ENCODE measurements around the gene DPEP3.

DNA sequence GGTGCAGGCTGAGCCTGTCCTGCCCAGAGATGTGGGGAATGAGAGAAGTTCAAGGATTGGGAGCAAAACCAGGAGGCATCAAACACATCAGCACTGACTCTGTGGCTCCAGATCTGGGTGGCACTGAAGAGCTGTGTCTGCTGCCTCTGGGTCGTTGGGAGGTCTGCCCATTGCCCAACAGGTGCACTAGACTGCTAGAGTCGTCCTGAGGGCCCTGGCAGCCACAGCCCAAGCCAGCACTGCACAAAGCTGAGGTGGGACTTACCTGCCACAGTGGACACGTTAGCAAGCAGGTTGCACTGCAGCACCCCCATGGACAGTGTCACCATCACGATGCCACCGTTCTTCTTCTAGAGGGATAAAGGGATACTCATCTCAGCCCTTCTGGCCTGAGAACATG lies 3.3 kb downstream of the DPEP3 start:
- TF ChIP-seq BACH2 (CRISPR knock-in tag; IDR thresholded peaks at IDR 0.05; ENCODE audit: borderline replicate concordance) (no peak), RARB (CRISPR knock-in tag; IDR thresholded peaks at IDR 0.05) (no peak), TOX (CRISPR knock-in tag; IDR thresholded peaks at IDR 0.05; ENCODE audit: borderline replicate concordance) (no peak), ARNTL (CRISPR knock-in tag; IDR thresholded peaks at IDR 0.05; ENCODE audit: borderline replicate concordance, low read depth) (no peak), SNAI2 (CRISPR knock-in tag; IDR thresholded peaks at IDR 0.05) (no peak), PPARA (CRISPR knock-in tag; IDR thresholded peaks at IDR 0.05; ENCODE audit: borderline replicate concordance) (no peak)
- TF ChIP-seq, protein P1, sequence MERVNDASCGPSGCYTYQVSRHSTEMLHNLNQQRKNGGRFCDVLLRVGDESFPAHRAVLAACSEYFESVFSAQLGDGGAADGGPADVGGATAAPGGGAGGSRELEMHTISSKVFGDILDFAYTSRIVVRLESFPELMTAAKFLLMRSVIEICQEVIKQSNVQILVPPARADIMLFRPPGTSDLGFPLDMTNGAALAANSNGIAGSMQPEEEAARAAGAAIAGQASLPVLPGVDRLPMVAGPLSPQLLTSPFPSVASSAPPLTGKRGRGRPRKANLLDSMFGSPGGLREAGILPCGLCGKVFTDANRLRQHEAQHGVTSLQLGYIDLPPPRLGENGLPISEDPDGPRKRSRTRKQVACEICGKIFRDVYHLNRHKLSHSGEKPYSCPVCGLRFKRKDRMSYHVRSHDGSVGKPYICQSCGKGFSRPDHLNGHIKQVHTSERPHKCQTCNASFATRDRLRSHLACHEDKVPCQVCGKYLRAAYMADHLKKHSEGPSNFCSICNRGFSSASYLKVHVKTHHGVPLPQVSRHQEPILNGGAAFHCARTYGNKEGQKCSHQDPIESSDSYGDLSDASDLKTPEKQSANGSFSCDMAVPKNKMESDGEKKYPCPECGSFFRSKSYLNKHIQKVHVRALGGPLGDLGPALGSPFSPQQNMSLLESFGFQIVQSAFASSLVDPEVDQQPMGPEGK (CRISPR knock-in tag; IDR thresholded peaks at IDR 0.05; ENCODE audit: borderline replicate concordance): no peak
- TF ChIP-seq, protein P2, sequence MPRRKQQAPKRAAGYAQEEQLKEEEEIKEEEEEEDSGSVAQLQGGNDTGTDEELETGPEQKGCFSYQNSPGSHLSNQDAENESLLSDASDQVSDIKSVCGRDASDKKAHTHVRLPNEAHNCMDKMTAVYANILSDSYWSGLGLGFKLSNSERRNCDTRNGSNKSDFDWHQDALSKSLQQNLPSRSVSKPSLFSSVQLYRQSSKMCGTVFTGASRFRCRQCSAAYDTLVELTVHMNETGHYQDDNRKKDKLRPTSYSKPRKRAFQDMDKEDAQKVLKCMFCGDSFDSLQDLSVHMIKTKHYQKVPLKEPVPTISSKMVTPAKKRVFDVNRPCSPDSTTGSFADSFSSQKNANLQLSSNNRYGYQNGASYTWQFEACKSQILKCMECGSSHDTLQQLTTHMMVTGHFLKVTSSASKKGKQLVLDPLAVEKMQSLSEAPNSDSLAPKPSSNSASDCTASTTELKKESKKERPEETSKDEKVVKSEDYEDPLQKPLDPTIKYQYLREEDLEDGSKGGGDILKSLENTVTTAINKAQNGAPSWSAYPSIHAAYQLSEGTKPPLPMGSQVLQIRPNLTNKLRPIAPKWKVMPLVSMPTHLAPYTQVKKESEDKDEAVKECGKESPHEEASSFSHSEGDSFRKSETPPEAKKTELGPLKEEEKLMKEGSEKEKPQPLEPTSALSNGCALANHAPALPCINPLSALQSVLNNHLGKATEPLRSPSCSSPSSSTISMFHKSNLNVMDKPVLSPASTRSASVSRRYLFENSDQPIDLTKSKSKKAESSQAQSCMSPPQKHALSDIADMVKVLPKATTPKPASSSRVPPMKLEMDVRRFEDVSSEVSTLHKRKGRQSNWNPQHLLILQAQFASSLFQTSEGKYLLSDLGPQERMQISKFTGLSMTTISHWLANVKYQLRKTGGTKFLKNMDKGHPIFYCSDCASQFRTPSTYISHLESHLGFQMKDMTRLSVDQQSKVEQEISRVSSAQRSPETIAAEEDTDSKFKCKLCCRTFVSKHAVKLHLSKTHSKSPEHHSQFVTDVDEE (CRISPR knock-in tag; IDR thresholded peaks at IDR 0.05): no peak
- TF ChIP-seq, protein P3, sequence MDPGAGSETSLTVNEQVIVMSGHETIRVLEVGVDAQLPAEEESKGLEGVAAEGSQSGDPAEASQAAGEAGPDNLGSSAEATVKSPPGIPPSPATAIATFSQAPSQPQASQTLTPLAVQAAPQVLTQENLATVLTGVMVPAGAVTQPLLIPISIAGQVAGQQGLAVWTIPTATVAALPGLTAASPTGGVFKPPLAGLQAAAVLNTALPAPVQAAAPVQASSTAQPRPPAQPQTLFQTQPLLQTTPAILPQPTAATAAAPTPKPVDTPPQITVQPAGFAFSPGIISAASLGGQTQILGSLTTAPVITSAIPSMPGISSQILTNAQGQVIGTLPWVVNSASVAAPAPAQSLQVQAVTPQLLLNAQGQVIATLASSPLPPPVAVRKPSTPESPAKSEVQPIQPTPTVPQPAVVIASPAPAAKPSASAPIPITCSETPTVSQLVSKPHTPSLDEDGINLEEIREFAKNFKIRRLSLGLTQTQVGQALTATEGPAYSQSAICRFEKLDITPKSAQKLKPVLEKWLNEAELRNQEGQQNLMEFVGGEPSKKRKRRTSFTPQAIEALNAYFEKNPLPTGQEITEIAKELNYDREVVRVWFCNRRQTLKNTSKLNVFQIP (CRISPR knock-in tag; IDR thresholded peaks at IDR 0.05; ENCODE audit: borderline replicate concordance, low read depth): no peak
